WTC11 (cell line): ENCODE measurements around the gene CENPB.

ENCODE experiments used
- ATF6 ChIP-seq: sonication (generic); formaldehyde crosslinking; IDR thresholded peaks from 2 replicates; pipeline ENCODE4 v1.8.1; 2023; ENCODE audit warnings: mild to moderate bottlenecking, missing genetic modification reagents
- CTCF ChIP-seq: fragments of 200-600 bp; IDR thresholded peaks from 2 replicates; pipeline ENCODE4 v1.8.0; 2022; ENCODE audit warnings: antibody characterized with exemption
- E2F5 ChIP-seq: sonication (generic); formaldehyde crosslinking; IDR thresholded peaks from 2 replicates; pipeline ENCODE4 v1.8.1; 2022; ENCODE audit warnings: mild to moderate bottlenecking, moderate library complexity, missing genetic modification reagents
- ETV6 ChIP-seq: sonication (generic); formaldehyde crosslinking; IDR thresholded peaks from 2 replicates; pipeline ENCODE4 v1.8.1; 2022; ENCODE audit warnings: mild to moderate bottlenecking, missing genetic modification reagents
- GABPB1 ChIP-seq: sonication (generic); formaldehyde crosslinking; IDR thresholded peaks from 2 replicates; pipeline ENCODE4 v1.8.1; 2023; ENCODE audit warnings: mild to moderate bottlenecking, missing genetic modification reagents
- IRF1 ChIP-seq: sonication (generic); formaldehyde crosslinking; IDR thresholded peaks from 2 replicates; pipeline ENCODE4 v1.8.0; 2023; ENCODE audit warnings: missing genetic modification reagents
- PREB ChIP-seq: sonication (generic); formaldehyde crosslinking; IDR thresholded peaks from 2 replicates; pipeline ENCODE4 v1.8.1; 2022; ENCODE audit warnings: mild to moderate bottlenecking, missing genetic modification reagents, moderate library complexity, borderline replicate concordance
- SP1 ChIP-seq: sonication (generic); formaldehyde crosslinking; conservative IDR thresholded peaks from 2 replicates; pipeline ENCODE4 v1.8.1; 2022; ENCODE audit warnings: missing genetic modification reagents
- STAT6 ChIP-seq: sonication (generic); formaldehyde crosslinking; conservative IDR thresholded peaks from 2 replicates; pipeline ENCODE4 v1.8.1; 2023; ENCODE audit warnings: mild to moderate bottlenecking, low read depth, missing genetic modification reagents, moderate library complexity
- TEAD4 ChIP-seq: sonication (generic); formaldehyde crosslinking; IDR thresholded peaks from 2 replicates; pipeline ENCODE4 v1.8.0; 2022; ENCODE audit warnings: mild to moderate bottlenecking, missing genetic modification reagents
- USF1 ChIP-seq: sonication (generic); formaldehyde crosslinking; IDR thresholded peaks from 2 replicates; pipeline ENCODE4 v1.8.0; 2022; ENCODE audit warnings: mild to moderate bottlenecking, missing genetic modification reagents
- ZNF121 ChIP-seq: sonication (generic); formaldehyde crosslinking; IDR thresholded peaks from 2 replicates; pipeline ENCODE4 v1.8.0; 2023; ENCODE audit warnings: missing genetic modification reagents

GRCh38 chr20:3786665-3787323 is at the start of gene CENPB:
- TF ChIP-seq TEAD4 (CRISPR knock-in tag) (no peak), ZNF121 (no peak), CTCF (peak; percentile 65; the same call in 1 of the 2 replicates), ATF6 (CRISPR knock-in tag) (no peak), SP1 (peak; percentile 67), PREB (no peak), IRF1 (CRISPR knock-in tag) (no peak), GABPB1 (CRISPR knock-in tag) (no peak), STAT6 (CRISPR knock-in tag) (no peak), USF1 (CRISPR knock-in tag) (no peak), ETV6 (CRISPR knock-in tag) (no peak), E2F5 (CRISPR knock-in tag) (peak; percentile 63; the same call in 1 of the 2 replicates)
